HL-60 (cell line): ENCODE measurements around the gene IGHMBP2.

Experiments
- GABPA ChIP-seq: IDR thresholded peaks from 2 replicates; pipeline ENCODE4 v1.6.1; 2012; ENCODE audit warnings: low read depth
- POLR2AphosphoS5 ChIP-seq: IDR thresholded peaks from 2 replicates; pipeline ENCODE4 v1.6.1; 2012; ENCODE audit warnings: low read depth
- TF ChIP-seq, protein P1 (sequence below): IDR thresholded peaks from one replicate; pipeline ENCODE4 v1.5.1; 2011; ENCODE audit warnings: low read length, control low read depth, inconsistent platforms; ENCODE audit not compliant: insufficient read depth

- TF ChIP-seq GABPA (no peak), POLR2AphosphoS5 (no peak)
- TF ChIP-seq, protein P1, sequence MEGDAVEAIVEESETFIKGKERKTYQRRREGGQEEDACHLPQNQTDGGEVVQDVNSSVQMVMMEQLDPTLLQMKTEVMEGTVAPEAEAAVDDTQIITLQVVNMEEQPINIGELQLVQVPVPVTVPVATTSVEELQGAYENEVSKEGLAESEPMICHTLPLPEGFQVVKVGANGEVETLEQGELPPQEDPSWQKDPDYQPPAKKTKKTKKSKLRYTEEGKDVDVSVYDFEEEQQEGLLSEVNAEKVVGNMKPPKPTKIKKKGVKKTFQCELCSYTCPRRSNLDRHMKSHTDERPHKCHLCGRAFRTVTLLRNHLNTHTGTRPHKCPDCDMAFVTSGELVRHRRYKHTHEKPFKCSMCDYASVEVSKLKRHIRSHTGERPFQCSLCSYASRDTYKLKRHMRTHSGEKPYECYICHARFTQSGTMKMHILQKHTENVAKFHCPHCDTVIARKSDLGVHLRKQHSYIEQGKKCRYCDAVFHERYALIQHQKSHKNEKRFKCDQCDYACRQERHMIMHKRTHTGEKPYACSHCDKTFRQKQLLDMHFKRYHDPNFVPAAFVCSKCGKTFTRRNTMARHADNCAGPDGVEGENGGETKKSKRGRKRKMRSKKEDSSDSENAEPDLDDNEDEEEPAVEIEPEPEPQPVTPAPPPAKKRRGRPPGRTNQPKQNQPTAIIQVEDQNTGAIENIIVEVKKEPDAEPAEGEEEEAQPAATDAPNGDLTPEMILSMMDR, result no peak
These were observed 54.5 kb downstream of the IGHMBP2 start for GRCh38 chr11:68958211-68958610.
